ENCODE results near the gene RREB1.

DNA sequence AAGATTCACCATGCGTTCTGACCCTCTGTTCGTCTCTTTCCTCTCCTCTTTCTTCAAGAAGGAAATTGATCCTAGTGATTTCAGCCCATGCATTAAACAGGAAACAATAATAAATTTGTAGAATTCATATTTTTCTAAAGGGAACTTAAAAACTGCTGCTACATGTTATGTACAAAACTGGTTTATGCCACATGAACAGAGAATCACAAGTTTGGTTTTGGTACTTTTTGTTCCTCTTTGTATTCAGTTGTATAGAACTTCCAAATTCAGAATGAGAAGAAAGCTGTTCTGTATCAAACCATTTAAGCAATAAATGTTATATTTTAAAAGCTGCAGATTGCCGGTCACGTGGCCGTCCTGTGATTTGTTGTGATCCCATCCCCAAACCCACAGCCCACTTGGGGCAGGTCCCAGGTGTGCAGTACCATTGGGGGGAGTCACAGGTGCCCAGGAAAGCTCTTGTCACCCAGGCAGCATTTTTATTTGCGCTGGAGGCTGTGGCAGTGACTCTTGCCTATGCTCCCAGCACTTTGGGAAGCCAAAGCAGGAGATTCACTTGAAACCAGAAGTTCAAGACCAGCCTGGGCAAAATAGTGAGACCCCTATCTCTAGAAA lies 144.0 kb downstream of the RREB1 start:
- TF ChIP-seq ZNF112 (tag by site-specific recombination; IDR thresholded peaks at IDR 0.05) (no peak), ZNF248 (tag by site-specific recombination; IDR thresholded peaks at IDR 0.05) (no peak), ZNF274 (IDR thresholded peaks at IDR 0.05; ENCODE audit: low read length) (no peak), ZNF274 (tag by site-specific recombination; IDR thresholded peaks at IDR 0.05; ENCODE audit: borderline replicate concordance) (no peak), ZNF138 (tag by site-specific recombination; IDR thresholded peaks at IDR 0.05; ENCODE audit: borderline replicate concordance) (no peak), ZBTB8A (tag by site-specific recombination; IDR thresholded peaks at IDR 0.05) (no peak), ZNF155 (tag by site-specific recombination; IDR thresholded peaks at IDR 0.05) (no peak), ZNF302 (tag by site-specific recombination; IDR thresholded peaks at IDR 0.05; ENCODE audit: low read depth) (no peak)
- TF ChIP-seq, protein P1, sequence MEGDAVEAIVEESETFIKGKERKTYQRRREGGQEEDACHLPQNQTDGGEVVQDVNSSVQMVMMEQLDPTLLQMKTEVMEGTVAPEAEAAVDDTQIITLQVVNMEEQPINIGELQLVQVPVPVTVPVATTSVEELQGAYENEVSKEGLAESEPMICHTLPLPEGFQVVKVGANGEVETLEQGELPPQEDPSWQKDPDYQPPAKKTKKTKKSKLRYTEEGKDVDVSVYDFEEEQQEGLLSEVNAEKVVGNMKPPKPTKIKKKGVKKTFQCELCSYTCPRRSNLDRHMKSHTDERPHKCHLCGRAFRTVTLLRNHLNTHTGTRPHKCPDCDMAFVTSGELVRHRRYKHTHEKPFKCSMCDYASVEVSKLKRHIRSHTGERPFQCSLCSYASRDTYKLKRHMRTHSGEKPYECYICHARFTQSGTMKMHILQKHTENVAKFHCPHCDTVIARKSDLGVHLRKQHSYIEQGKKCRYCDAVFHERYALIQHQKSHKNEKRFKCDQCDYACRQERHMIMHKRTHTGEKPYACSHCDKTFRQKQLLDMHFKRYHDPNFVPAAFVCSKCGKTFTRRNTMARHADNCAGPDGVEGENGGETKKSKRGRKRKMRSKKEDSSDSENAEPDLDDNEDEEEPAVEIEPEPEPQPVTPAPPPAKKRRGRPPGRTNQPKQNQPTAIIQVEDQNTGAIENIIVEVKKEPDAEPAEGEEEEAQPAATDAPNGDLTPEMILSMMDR (tag by site-specific recombination; IDR thresholded peaks at IDR 0.05): no peak
- TF ChIP-seq, protein P2, sequence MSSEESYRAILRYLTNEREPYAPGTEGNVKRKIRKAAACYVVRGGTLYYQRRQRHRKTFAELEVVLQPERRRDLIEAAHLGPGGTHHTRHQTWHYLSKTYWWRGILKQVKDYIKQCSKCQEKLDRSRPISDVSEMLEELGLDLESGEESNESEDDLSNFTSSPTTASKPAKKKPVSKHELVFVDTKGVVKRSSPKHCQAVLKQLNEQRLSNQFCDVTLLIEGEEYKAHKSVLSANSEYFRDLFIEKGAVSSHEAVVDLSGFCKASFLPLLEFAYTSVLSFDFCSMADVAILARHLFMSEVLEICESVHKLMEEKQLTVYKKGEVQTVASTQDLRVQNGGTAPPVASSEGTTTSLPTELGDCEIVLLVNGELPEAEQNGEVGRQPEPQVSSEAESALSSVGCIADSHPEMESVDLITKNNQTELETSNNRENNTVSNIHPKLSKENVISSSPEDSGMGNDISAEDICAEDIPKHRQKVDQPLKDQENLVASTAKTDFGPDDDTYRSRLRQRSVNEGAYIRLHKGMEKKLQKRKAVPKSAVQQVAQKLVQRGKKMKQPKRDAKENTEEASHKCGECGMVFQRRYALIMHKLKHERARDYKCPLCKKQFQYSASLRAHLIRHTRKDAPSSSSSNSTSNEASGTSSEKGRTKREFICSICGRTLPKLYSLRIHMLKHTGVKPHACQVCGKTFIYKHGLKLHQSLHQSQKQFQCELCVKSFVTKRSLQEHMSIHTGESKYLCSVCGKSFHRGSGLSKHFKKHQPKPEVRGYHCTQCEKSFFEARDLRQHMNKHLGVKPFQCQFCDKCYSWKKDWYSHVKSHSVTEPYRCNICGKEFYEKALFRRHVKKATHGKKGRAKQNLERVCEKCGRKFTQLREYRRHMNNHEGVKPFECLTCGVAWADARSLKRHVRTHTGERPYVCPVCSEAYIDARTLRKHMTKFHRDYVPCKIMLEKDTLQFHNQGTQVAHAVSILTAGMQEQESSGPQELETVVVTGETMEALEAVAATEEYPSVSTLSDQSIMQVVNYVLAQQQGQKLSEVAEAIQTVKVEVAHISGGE (tag by site-specific recombination; conservative IDR thresholded peaks at IDR 0.05; ENCODE audit: low read depth): no peak
- TF ChIP-seq, protein P3, sequence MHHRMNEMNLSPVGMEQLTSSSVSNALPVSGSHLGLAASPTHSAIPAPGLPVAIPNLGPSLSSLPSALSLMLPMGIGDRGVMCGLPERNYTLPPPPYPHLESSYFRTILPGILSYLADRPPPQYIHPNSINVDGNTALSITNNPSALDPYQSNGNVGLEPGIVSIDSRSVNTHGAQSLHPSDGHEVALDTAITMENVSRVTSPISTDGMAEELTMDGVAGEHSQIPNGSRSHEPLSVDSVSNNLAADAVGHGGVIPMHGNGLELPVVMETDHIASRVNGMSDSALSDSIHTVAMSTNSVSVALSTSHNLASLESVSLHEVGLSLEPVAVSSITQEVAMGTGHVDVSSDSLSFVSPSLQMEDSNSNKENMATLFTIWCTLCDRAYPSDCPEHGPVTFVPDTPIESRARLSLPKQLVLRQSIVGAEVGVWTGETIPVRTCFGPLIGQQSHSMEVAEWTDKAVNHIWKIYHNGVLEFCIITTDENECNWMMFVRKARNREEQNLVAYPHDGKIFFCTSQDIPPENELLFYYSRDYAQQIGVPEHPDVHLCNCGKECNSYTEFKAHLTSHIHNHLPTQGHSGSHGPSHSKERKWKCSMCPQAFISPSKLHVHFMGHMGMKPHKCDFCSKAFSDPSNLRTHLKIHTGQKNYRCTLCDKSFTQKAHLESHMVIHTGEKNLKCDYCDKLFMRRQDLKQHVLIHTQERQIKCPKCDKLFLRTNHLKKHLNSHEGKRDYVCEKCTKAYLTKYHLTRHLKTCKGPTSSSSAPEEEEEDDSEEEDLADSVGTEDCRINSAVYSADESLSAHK (tag by site-specific recombination; IDR thresholded peaks at IDR 0.05): no peak
- TF ChIP-seq, protein P4, sequence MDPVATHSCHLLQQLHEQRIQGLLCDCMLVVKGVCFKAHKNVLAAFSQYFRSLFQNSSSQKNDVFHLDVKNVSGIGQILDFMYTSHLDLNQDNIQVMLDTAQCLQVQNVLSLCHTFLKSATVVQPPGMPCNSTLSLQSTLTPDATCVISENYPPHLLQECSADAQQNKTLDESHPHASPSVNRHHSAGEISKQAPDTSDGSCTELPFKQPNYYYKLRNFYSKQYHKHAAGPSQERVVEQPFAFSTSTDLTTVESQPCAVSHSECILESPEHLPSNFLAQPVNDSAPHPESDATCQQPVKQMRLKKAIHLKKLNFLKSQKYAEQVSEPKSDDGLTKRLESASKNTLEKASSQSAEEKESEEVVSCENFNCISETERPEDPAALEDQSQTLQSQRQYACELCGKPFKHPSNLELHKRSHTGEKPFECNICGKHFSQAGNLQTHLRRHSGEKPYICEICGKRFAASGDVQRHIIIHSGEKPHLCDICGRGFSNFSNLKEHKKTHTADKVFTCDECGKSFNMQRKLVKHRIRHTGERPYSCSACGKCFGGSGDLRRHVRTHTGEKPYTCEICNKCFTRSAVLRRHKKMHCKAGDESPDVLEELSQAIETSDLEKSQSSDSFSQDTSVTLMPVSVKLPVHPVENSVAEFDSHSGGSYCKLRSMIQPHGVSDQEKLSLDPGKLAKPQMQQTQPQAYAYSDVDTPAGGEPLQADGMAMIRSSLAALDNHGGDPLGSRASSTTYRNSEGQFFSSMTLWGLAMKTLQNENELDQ (tag by site-specific recombination; IDR thresholded peaks at IDR 0.05; ENCODE audit: low read depth): no peak
